ENCODE data around the gene SUPT6H.

The SUPT6H gene

DNA sequence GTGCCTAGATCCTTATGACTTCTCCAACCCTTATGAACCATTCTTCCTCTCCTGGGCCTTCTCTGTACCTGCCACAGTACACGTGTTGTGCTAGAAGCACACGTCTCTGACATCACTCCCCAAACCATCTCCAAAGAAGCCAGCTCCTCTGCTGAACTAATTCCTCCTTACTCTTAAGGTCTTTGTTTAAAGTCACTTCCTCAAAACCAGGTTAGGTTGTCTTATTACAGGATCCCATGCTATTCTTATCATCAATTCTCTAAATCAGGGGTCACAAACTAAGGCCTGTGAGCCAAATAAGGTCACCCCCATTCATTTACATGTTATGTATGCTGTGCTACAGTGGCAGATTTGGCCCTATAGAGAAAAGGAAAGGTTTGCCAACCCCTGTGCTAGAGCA, 4.0 kb downstream of the SUPT6H start:
- no peak overlapping the region for H3K4me3 ChIP-seq (ENCODE audit: low read length)
- TF ChIP-seq ZNF274 (IDR thresholded peaks at IDR 0.05; ENCODE audit: low read depth, low read length) = no peak

GRCh38 chr17:28667870-28668269, 5.9 kb downstream of the SUPT6H start:
- no peak overlapping the region for H3K4me3 ChIP-seq (ENCODE audit: low read length)
- TF ChIP-seq ZNF274 (IDR thresholded peaks at IDR 0.05; ENCODE audit: low read depth, low read length) = no peak

DNA sequence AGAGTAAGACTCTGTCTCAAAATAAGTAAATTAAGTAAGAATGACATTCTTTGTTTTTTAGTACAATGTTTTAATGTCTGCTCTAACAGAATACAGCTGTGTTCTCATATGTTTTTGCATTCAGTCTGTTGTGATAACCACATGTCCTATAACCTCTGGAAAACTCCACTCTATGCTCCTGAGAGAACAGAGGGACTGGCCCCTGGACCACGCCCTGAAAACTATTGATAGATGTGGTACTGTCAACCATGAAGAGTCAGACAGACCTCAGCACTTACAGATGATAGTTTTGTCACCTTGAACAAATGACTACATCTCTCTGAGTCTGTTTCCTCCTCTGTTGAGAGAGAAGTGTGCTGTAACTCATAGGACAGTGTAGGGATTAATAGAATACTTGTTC, 7.9 kb downstream of the SUPT6H start:
- no peak overlapping the region for H3K4me3 ChIP-seq (ENCODE audit: low read length)
- no peak for TF ChIP-seq ZNF274 (IDR thresholded peaks at IDR 0.05; ENCODE audit: low read depth, low read length)

DNA sequence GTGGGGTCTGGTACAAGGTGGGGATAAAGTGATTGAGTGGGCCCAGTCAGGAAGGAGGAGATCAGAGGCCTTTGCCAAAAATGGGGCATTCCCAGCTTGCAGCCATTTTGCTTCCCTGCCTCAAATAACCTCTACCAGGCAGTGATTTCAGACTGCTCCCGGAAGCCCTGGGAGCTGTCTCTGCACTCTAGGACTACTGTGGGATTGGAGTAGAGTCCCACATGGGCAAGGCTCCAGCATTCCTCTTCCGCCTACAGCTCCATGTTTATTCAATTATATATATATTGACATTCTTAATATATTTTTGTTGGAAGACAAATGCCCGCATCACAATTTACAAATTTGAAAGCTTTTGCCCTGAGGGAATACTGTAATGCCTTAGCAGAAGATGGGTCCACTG, 13.5 kb downstream of the SUPT6H start:
- no peak for TF ChIP-seq ZNF274 (IDR thresholded peaks at IDR 0.05; ENCODE audit: low read depth, low read length)
- no peak overlapping the region for H3K4me3 ChIP-seq (ENCODE audit: low read length)

DNA sequence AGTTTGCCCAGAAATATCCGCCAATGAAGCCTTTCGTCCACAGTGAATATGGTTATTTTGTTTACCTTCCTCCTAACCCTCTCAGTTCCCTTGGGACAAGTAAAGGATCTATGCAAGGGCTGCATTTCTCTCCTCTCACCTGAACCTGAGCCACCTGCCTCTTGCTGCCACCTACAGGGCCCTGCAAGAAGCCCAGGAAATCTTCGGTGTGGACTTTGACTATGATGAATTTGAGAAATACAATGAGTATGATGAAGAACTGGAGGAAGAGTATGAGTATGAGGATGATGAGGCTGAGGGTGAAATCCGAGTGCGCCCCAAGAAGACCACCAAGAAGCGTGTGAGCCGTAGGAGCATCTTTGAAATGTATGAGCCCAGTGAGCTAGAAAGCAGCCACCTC, 14.0 kb downstream of the SUPT6H start:
- H3K4me3 ChIP-seq (ENCODE audit: low read length) = no peak overlapping the region
- TF ChIP-seq ZNF274 (IDR thresholded peaks at IDR 0.05; ENCODE audit: low read depth, low read length) = no peak

- H3K4me3 ChIP-seq (ENCODE audit: low read length) = no peak overlapping the region
- no peak for TF ChIP-seq ZNF274 (IDR thresholded peaks at IDR 0.05; ENCODE audit: low read depth, low read length)
Measured at GRCh38 chr17:28682655-28683054, 20.6 kb downstream of the SUPT6H start.

DNA sequence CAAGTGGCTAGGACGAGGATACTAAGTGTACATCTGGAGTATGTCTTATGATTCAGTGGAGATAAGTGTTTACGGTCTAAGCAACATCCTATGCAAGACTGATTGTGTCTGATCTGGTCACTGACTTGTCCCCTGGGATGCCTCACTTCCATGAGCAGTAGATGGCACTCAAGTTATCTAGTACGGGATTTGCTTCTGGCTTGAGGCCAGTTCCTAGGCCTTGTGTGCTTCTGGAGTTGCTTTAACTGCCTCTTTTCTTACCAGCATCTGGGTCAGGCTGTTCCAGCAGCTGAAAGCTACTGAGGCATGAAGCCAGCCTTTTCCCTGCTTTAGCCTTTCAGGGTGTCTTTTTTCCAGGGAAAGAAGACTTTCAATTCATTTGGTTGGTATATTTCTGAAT, 23.0 kb downstream of the SUPT6H start:
- no peak overlapping the region for H3K4me3 ChIP-seq (ENCODE audit: low read length)
- TF ChIP-seq ZNF274 (IDR thresholded peaks at IDR 0.05; ENCODE audit: low read depth, low read length) = no peak

DNA sequence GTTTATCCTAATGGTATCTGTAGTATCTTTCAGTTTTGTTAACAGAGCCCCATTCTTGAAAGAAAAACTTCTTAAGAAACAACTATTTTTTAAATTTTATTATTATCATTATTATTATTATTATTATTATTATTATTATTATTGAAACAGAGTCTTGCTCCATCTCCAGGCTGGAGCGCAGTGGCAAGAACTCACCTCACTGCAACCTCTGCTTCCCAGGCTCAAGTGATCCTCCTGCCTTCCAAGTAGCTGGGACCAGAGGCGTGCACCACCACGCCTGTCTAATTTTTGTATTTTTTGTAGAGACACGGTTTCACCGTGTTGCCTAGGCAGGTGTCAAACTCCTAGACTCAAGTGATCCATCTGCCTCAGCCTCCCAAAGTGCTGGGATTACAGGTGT, 23.4 kb downstream of the SUPT6H start:
- no peak for TF ChIP-seq ZNF274 (IDR thresholded peaks at IDR 0.05; ENCODE audit: low read depth, low read length)
- H3K4me3 ChIP-seq (ENCODE audit: low read length) = no peak overlapping the region

DNA sequence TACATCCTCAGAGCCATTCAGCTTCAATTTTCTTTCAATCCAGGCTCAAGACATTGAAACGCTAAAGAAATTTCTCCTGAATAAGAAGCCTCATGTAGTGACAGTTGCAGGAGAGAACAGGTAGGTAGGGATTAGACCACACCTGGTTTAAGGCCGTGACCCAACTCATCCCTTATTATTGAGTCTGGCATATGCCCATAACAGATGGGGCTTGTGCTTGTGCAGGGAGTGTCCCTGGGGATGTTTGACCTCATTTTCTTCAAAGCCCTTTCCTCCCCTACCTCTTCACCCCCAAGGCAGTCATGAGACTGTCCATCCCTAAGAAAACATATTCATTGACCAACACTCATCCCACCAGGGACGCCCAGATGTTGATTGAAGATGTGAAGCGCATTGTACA, 24.3 kb downstream of the SUPT6H start:
- TF ChIP-seq ZNF274 (IDR thresholded peaks at IDR 0.05; ENCODE audit: low read depth, low read length) = no peak
- H3K4me3 ChIP-seq (ENCODE audit: low read length) = no peak overlapping the region

DNA sequence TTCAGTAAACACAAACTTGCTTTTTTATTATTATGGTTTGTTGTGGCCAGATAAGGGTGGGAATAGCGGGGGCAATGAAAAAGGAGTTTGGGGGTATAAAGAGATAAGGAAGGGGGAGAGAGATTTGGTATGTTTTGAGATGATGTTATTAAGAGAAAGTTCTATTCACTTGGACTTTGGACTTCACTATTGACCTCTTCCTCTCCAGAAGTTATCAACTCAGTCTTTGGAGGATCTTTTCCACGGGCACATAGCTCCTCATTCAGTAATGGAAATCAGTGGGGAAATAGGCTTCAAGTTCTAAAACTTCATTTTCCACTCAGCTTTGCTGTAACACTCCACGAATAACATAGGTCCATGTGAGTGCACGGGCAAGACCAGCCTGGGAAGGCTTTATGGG, 26.5 kb downstream of the SUPT6H start:
- H3K4me3 ChIP-seq (ENCODE audit: low read length) = no peak overlapping the region
- no peak for TF ChIP-seq ZNF274 (IDR thresholded peaks at IDR 0.05; ENCODE audit: low read depth, low read length)

DNA sequence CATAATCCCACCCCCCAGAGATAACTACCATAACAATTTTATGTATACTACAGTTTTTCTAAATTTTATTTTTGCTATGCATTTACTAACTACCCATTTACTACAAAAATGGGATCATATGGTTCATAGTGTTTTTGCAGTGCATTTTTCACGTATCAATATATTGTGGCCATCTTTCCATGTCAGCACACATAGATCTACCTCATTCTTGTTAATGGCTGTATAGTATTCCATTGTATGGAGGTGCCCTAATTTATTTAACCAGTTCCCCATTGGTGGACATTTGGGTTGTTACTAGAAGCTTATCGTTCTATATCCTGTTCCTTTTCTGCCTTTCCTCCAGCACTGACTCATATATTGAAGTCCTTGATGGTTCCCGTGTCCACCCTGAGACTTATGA, 27.0 kb downstream of the SUPT6H start:
- TF ChIP-seq ZNF274 (IDR thresholded peaks at IDR 0.05; ENCODE audit: low read depth, low read length) = no peak
- H3K4me3 ChIP-seq (ENCODE audit: low read length) = no peak overlapping the region

DNA sequence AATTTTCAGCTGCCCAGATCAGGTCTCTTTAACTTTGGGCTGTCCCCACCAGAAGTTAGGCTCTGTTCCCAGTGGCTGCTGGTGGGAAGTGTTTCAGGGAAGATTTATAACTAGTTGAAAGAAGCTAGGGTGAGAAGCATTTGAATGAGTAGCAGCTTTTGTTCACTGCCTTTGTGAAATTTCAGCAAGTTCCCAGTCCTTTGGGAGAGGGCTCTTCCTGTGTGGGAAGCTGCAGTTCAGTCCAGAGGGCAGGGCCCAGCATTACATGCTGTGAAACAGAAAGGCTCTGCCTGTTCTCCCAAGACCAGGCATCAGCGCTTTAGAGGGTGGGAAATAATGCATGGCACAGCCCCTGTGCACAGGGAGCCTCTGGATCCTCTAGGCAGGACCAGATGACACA, 31.9 kb downstream of the SUPT6H start:
- H3K4me3 ChIP-seq (ENCODE audit: low read length) = no peak overlapping the region
- TF ChIP-seq ZNF274 (IDR thresholded peaks at IDR 0.05; ENCODE audit: low read depth, low read length) = no peak

DNA sequence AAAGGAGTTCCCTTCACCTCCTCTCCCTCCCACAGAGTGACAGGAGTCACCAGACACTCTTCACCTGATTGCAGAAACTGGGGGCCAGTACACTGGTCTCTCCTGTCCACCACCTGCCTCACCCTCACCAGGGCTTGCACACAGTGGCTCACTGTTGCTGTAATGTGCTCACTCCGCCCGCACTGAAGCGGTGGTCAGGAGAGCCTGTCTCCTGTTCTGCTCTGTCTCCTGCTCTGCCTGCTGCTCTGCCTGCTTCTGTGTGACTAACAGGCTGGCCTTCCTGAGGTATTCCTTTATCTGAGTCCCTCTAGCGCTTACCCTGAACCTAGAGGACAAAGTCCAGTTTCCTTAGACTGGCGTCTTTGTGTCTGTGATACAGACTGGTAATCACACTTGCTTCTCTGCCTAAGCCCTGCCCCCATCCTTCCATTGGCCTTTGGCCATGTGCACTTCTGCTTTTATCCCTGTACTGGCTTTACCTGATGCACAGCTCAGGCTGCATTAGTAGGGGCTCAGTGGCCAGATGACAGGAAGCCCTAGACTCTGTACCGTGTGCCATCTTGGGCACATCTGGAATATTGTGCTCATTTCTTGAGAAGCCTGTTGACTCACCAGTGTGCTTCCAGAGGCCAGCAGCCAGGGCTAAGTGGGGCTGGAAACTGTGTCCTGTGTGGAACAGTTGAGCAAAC, 36.4 kb downstream of the SUPT6H start:
- H3K4me3 ChIP-seq (ENCODE audit: low read length) = no peak overlapping the region
- TF ChIP-seq ZNF274 (IDR thresholded peaks at IDR 0.05; ENCODE audit: low read depth, low read length) = no peak

DNA sequence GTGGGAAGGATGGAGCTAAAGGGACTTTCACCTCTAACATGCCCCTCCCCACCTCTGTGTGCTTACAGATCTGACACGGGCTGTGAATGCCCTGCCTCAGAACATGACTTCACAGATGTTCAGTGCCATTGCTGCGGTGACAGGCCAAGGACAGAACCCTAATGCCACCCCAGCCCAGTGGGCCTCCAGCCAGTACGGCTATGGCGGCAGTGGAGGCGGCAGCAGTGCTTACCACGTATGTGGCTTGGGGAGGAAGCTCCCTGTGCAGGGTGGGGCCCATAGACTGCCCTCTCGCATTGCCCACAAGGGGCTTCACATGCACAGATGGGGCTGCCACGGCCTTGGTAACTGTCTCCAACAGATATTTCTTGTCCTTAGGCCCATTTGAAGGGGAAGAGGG, 38.3 kb downstream of the SUPT6H start:
- TF ChIP-seq ZNF274 (IDR thresholded peaks at IDR 0.05; ENCODE audit: low read depth, low read length) = no peak
- H3K4me3 ChIP-seq (ENCODE audit: low read length) = no peak overlapping the region

DNA sequence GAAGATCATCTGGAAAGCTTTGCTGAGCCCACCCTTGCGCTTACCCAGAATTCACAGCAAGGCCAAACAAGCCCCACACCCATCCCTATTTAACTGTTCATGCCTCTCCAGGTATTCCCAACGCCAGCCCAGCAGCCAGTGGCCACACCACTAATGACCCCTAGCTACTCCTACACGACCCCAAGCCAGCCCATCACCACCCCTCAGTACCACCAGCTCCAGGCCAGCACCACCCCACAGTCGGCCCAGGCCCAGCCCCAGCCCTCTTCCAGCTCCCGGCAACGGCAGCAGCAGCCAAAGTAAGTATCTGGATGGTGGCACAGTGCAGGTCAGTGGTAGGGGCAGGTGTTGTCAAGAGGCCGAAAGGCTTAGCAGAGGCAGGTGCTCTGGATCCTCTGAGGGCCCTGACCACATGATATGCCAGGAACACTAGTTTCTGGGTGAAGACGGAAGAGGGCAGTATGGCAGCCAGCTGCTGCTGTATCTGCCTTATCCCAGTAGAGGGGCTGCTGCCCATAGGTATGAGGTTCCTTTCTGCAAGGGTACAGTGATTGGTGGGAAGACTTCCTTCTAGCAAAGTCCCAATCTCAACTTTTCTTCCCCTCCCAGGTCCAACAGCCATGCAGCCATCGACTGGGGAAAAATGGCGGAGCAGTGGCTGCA, 39.0 kb downstream of the SUPT6H start:
- no peak overlapping the region for H3K4me3 ChIP-seq (ENCODE audit: low read length)
- no peak for TF ChIP-seq ZNF274 (IDR thresholded peaks at IDR 0.05; ENCODE audit: low read depth, low read length)

Data from GM08714 (cell line).